ENCODE measurements around the gene PCDH15. TPM values are rescaled to one million over a fixed set of nuclear protein-coding genes. Genes with fewer than 3 reads are reported as not detected.

PCDH15 gene
- total and polyA plus RNA-seq, 2 of the 8 experiments (the other 6 are each of a cell fraction or from before 2014, with no cell fraction given), result 0.11 TPM; not detected in 1

DNA sequence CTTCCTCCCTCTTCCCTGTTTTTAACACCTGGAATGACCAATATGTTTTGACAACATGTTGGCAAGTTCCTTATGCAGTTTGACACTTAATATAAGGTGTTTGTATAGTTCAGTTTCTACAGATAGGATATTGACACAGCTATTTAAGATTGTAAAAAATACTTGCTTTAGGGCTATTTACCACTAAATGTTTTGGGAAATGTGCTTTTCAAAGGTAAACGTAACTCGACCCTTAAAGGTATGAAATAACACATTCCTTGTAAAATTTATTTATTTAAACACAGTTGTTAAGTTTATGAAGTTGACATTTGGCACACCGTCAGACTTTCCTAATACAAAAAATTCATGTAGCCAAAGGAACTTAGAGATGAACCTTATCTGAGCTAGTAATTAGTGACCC, 817.6 kb downstream of the PCDH15 start:
- Histone ChIP-seq H3K9me3 (ENCODE audit: insufficient read depth in 2 of 2, low read depth in 1 of 2, low read length in 1 of 2) (no peaks in the 10 kb centered on the region), H3K14ac (ENCODE audit: insufficient read length) (no peak overlapping the region), H4K5ac (ENCODE audit: insufficient read length, low read depth, low read length) (no peak overlapping the region), H3K4ac (replicated peaks; ENCODE audit: insufficient read length, low read depth, low read length) (no peak overlapping the region), H3K36me3 (ENCODE audit: control insufficient read depth in 2 of 4, insufficient read depth in 4 of 4, low read length in 3 of 4) (no peaks in the 10 kb centered on the region), H3K18ac (ENCODE audit: extremely low read depth, low read length) (no peak overlapping the region), H3K9ac (replicated peaks in 1 of 4; ENCODE audit: extremely low read depth in 1 of 4, low read depth in 3 of 4, low read length in 3 of 4) (no peak overlapping the region), H3K56ac (replicated peaks; ENCODE audit: insufficient read length, low read depth, low read length) (no peak overlapping the region), H2AK5ac (ENCODE audit: low read depth, low read length) (no peak overlapping the region), H4K91ac (replicated peaks; ENCODE audit: insufficient read length, low read length) (no peak overlapping the region), H4K20me1 (replicated peaks in 1 of 2; ENCODE audit: control insufficient read depth in 1 of 2, insufficient read depth in 2 of 2, low read length in 2 of 2) (no peaks in the 10 kb centered on the region), H3K23me2 (ENCODE audit: low read depth, low read length) (no peaks in the 10 kb centered on the region), H2AFZ (ENCODE audit: low read length) (no peak overlapping the region), H4K8ac (ENCODE audit: extremely low read depth, insufficient read depth, low read length) (no peak overlapping the region), H2BK20ac (ENCODE audit: low read length) (no peak overlapping the region), H3K79me2 (ENCODE audit: control insufficient read depth in 1 of 2, insufficient read depth in 2 of 2, low read length in 2 of 2) (no peaks in the 10 kb centered on the region), H3K23ac (ENCODE audit: insufficient read length) (no peak overlapping the region), H2BK15ac (ENCODE audit: low read length) (no peak overlapping the region), H3K4me1 (replicated peaks in 1 of 4; ENCODE audit: control insufficient read depth in 3 of 4, insufficient read depth in 4 of 4, low read length in 3 of 4) (no peaks in the 10 kb centered on the region), H2BK120ac (replicated peaks; ENCODE audit: low read depth, low read length) (no peak overlapping the region), H3K27me3 (replicated peaks in 1 of 4; ENCODE audit: control insufficient read depth in 3 of 4, extremely low read depth in 1 of 4, insufficient read depth in 3 of 4, low read length in 3 of 4) (no peaks in the 10 kb centered on the region), H3K27ac (ENCODE audit: low read depth, low read length) (no peak overlapping the region), H2BK5ac (ENCODE audit: low read depth, low read length) (no peak overlapping the region), H3K79me1 (ENCODE audit: low read depth, low read length) (no peaks in the 10 kb centered on the region), H3K4me3 (ENCODE audit: extremely low read depth in 1 of 4, insufficient read depth in 2 of 4, low read depth in 3 of 4, low read length in 4 of 4) (no peak overlapping the region), H3K4me2 (ENCODE audit: insufficient read depth in 1 of 2, low read depth in 2 of 2, low read length in 2 of 2) (no peak overlapping the region), H2BK12ac (ENCODE audit: low read depth, low read length) (no peak overlapping the region)
- CTCF ChIA-PET (ENCODE audit: partially characterized antibody), result no interaction called here
- DNase-seq (ENCODE audit: low read depth in 1 of 2, low spot score in 2 of 2) (no peak), FAIRE-seq (no peak)
- TF ChIP-seq, protein P1, sequence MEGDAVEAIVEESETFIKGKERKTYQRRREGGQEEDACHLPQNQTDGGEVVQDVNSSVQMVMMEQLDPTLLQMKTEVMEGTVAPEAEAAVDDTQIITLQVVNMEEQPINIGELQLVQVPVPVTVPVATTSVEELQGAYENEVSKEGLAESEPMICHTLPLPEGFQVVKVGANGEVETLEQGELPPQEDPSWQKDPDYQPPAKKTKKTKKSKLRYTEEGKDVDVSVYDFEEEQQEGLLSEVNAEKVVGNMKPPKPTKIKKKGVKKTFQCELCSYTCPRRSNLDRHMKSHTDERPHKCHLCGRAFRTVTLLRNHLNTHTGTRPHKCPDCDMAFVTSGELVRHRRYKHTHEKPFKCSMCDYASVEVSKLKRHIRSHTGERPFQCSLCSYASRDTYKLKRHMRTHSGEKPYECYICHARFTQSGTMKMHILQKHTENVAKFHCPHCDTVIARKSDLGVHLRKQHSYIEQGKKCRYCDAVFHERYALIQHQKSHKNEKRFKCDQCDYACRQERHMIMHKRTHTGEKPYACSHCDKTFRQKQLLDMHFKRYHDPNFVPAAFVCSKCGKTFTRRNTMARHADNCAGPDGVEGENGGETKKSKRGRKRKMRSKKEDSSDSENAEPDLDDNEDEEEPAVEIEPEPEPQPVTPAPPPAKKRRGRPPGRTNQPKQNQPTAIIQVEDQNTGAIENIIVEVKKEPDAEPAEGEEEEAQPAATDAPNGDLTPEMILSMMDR (IDR thresholded peaks at IDR 0.05; ENCODE audit: control extremely low read depth in 1 of 3, insufficient read depth in 1 of 3, low read depth in 1 of 3, low read length in 3 of 3), result no peak
- TF ChIP-seq, protein P2, sequence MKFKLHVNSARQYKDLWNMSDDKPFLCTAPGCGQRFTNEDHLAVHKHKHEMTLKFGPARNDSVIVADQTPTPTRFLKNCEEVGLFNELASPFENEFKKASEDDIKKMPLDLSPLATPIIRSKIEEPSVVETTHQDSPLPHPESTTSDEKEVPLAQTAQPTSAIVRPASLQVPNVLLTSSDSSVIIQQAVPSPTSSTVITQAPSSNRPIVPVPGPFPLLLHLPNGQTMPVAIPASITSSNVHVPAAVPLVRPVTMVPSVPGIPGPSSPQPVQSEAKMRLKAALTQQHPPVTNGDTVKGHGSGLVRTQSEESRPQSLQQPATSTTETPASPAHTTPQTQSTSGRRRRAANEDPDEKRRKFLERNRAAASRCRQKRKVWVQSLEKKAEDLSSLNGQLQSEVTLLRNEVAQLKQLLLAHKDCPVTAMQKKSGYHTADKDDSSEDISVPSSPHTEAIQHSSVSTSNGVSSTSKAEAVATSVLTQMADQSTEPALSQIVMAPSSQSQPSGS (IDR thresholded peaks at IDR 0.05; ENCODE audit: low read length), result no peak
- no peak for TF ChIP-seq EZH2 (IDR thresholded peaks at IDR 0.05; ENCODE audit: low read depth, low read length, severe bottlenecking)
- no peak for TF ChIP-seq TCF12 (IDR thresholded peaks at IDR 0.05; ENCODE audit: low read depth, low read length)
- no peak for TF ChIP-seq SAP30 (IDR thresholded peaks at IDR 0.05; ENCODE audit: insufficient read depth, insufficient replicate concordance, low read length)
- TF ChIP-seq RXRA (IDR thresholded peaks at IDR 0.05; ENCODE audit: insufficient read depth, low read depth, low read length), result no peak
- TF ChIP-seq SIRT6 (IDR thresholded peaks at IDR 0.05; ENCODE audit: low read length), result no peak
- TF ChIP-seq NANOG (IDR thresholded peaks at IDR 0.05; ENCODE audit: insufficient read depth, low read depth, low read length, poor library complexity, severe bottlenecking), result no peak
- POLR2A ChIA-PET (ENCODE audit: partially characterized antibody), result no interaction called here
- 90% methylated on average over 3 of the region's 3 CpGs; no CpG with 5 or more reads in 1 of the 2 experiments for WGBS, 2 experiments (ENCODE audit: extremely low coverage in 1 of 2, insufficient coverage in 1 of 2, insufficient read length in 1 of 2, insufficient replicate concordance in 2 of 2, low coverage in 1 of 2, low lambda C conversion rate in 2 of 2, missing lambda C conversion rate in 1 of 2)
